ENCODE measurements around the gene ATP5MK. TPM values are rescaled to one million over a fixed set of nuclear protein-coding genes. Genes with fewer than 3 reads are reported as not detected.

Gene ATP5MK
- total RNA-seq, 1 experiment from 2014 or later = 429 TPM

GRCh38 chr10:103440416-103440815 is 44.1 kb upstream of the ATP5MK start:
- intact Hi-C loops (cut with micrococcal nuclease) = no loop called here
- no peaks in the 10 kb centered on the region for H3K4me1 Mint-ChIP-seq (ENCODE audit: insufficient read depth, unreplicated experiment)
- no peaks in the 10 kb centered on the region for H3K27me3 Mint-ChIP-seq (ENCODE audit: insufficient read depth, unreplicated experiment)
- no peak for DNase-seq (ENCODE audit: unreplicated experiment)
- ChIA-PET CTCF (interaction anchor here (0.7 to 2.1 kb wide), 3 partner anchors 11 to 45 kb away, joined by 3 to 7 read pairs (median 3); no protein-coding TSS in a partner anchor), POLR2A (no interaction called here)
- TF ChIP-seq, protein P1, sequence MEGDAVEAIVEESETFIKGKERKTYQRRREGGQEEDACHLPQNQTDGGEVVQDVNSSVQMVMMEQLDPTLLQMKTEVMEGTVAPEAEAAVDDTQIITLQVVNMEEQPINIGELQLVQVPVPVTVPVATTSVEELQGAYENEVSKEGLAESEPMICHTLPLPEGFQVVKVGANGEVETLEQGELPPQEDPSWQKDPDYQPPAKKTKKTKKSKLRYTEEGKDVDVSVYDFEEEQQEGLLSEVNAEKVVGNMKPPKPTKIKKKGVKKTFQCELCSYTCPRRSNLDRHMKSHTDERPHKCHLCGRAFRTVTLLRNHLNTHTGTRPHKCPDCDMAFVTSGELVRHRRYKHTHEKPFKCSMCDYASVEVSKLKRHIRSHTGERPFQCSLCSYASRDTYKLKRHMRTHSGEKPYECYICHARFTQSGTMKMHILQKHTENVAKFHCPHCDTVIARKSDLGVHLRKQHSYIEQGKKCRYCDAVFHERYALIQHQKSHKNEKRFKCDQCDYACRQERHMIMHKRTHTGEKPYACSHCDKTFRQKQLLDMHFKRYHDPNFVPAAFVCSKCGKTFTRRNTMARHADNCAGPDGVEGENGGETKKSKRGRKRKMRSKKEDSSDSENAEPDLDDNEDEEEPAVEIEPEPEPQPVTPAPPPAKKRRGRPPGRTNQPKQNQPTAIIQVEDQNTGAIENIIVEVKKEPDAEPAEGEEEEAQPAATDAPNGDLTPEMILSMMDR (IDR thresholded peaks at IDR 0.05; ENCODE audit: unreplicated experiment) = no peak
- BruUV-seq (replicated peaks) = TSS peak; percentile 34
- H3K9me3 Mint-ChIP-seq (ENCODE audit: unreplicated experiment) = no peaks in the 10 kb centered on the region
- no peak overlapping the region for H3K27ac Mint-ChIP-seq (ENCODE audit: low read depth, unreplicated experiment)
- peaks cover 98% of the 10 kb centered on the region for H3K36me3 Mint-ChIP-seq (ENCODE audit: insufficient read depth, unreplicated experiment)
- H3K4me3 Mint-ChIP-seq (ENCODE audit: unreplicated experiment) = no peak overlapping the region

DNA sequence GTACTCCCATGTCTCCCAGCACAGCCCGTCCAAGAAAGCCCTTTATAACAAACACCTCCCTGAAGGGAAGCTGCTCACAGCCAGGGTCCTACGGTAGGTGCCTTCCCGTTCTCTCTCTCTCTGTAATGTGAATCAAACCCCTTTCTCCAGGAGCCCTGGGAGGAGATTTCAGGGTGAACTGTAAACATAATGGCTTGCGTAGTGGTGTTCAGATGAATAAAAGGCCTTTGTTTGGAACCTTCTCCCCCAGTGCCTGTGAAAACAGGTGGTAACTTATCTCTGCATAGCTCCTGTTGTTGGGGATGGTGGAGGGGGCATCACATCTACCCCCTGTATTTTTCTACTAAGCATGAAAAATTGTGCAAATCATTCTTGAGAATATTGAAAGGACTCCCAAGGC is 43.5 kb upstream of the ATP5MK start:
- Mint-ChIP-seq H3K4me3 (ENCODE audit: unreplicated experiment) (no peak overlapping the region), H3K36me3 (ENCODE audit: insufficient read depth, unreplicated experiment) (peaks cover 98% of the 10 kb centered on the region), H3K27me3 (ENCODE audit: insufficient read depth, unreplicated experiment) (no peaks in the 10 kb centered on the region), H3K4me1 (ENCODE audit: insufficient read depth, unreplicated experiment) (no peaks in the 10 kb centered on the region), H3K9me3 (ENCODE audit: unreplicated experiment) (no peaks in the 10 kb centered on the region), H3K27ac (ENCODE audit: low read depth, unreplicated experiment) (no peak overlapping the region)
- CTCF ChIA-PET = interaction anchor here (2.1 kb wide), 1 partner anchor 46 kb away, joined by 7 read pairs; no protein-coding TSS in a partner anchor
- POLR2A ChIA-PET = interaction anchor here (0.8 kb wide), 1 partner anchor 26 kb away, joined by 3 read pairs; no protein-coding TSS in a partner anchor
- intact Hi-C loops (cut with micrococcal nuclease) = no loop called here
- TF ChIP-seq, protein P1 (IDR thresholded peaks at IDR 0.05; ENCODE audit: unreplicated experiment) = no peak
- DNase-seq (ENCODE audit: unreplicated experiment) = no peak
- BruUV-seq (replicated peaks) = no TSS peak

- ChIA-PET POLR2A (interaction anchor here (0.6 to 1.3 kb wide), 4 partner anchors 8 to 59 kb away, joined by 3 read pairs; partner anchors contain the start of genes ATP5MK and PDCD11), CTCF (interaction anchor here (0.8 to 2.1 kb wide), 2 partner anchors 17 to 252 kb away, joined by 3 to 8 read pairs; no protein-coding TSS in a partner anchor)
- BruUV-seq (replicated peaks) = no TSS peak
- Mint-ChIP-seq H3K27me3 (ENCODE audit: insufficient read depth, unreplicated experiment) (no peaks in the 10 kb centered on the region), H3K27ac (ENCODE audit: low read depth, unreplicated experiment) (no peak overlapping the region), H3K9me3 (ENCODE audit: unreplicated experiment) (no peaks in the 10 kb centered on the region), H3K36me3 (ENCODE audit: insufficient read depth, unreplicated experiment) (peaks cover 98% of the 10 kb centered on the region), H3K4me1 (ENCODE audit: insufficient read depth, unreplicated experiment) (no peaks in the 10 kb centered on the region), H3K4me3 (ENCODE audit: unreplicated experiment) (no peak overlapping the region)
- intact Hi-C loops (cut with micrococcal nuclease) = no loop called here
- DNase-seq (ENCODE audit: unreplicated experiment) = no peak
- TF ChIP-seq, protein P1 (IDR thresholded peaks at IDR 0.05; ENCODE audit: unreplicated experiment) = no peak
Observed at GRCh38 chr10:103433858-103434257, 37.6 kb upstream of the ATP5MK start.

GRCh38 chr10:103431902-103432301 is 35.6 kb upstream of the ATP5MK start:
- Mint-ChIP-seq H3K4me3 (ENCODE audit: unreplicated experiment) (no peak overlapping the region), H3K27me3 (ENCODE audit: insufficient read depth, unreplicated experiment) (no peaks in the 10 kb centered on the region), H3K9me3 (ENCODE audit: unreplicated experiment) (no peaks in the 10 kb centered on the region), H3K27ac (ENCODE audit: low read depth, unreplicated experiment) (no peak overlapping the region), H3K4me1 (ENCODE audit: insufficient read depth, unreplicated experiment) (no peaks in the 10 kb centered on the region), H3K36me3 (ENCODE audit: insufficient read depth, unreplicated experiment) (peaks cover 98% of the 10 kb centered on the region)
- BruUV-seq (replicated peaks) = no TSS peak
- ChIA-PET POLR2A (no interaction called here), CTCF (interaction anchor here (0.8 to 2.1 kb wide), 3 partner anchors 13 to 54 kb away, joined by 3 to 8 read pairs (median 5); no protein-coding TSS in a partner anchor)
- intact Hi-C loops (cut with micrococcal nuclease) = no loop called here
- TF ChIP-seq, protein P1 (IDR thresholded peaks at IDR 0.05; ENCODE audit: unreplicated experiment) = no peak
- no peak for DNase-seq (ENCODE audit: unreplicated experiment)
